Activated CD8-positive, alpha-beta memory T cell treated with anti-CD3 and anti-CD28 coated beads for 48 hours (primary cell): Measurements from ENCODE around the gene CACNA1D.

Experiments used
- DNase-seq, 3 experiments: peaks; one replicate each; pipeline ENCODE4 v3.0.0-alpha.2; 2020; ENCODE audit warnings: low read depth in 2 of 3, low spot score in 2 of 3

Gene CACNA1D

DNA sequence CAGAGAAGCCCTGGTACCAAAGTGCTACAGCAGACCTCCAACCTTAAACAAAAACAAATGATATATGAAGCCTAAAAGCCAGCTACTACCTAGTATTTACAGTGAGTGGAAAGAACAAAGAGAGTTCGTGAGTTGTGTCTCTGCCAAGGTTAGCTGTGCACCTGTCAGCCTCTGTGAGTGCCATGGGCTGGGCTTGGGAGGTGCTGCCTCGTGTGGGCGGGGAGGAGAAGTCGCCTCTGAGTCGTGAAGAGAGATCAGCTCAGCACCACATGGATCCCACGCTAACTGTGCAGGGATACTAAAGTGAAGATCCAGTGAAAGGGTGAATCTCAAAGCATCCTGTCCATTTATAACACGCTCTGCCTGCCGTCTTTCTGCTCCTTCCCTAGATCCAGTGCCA, 249.9 kb downstream of the CACNA1D start:
- no peak for DNase-seq

DNA sequence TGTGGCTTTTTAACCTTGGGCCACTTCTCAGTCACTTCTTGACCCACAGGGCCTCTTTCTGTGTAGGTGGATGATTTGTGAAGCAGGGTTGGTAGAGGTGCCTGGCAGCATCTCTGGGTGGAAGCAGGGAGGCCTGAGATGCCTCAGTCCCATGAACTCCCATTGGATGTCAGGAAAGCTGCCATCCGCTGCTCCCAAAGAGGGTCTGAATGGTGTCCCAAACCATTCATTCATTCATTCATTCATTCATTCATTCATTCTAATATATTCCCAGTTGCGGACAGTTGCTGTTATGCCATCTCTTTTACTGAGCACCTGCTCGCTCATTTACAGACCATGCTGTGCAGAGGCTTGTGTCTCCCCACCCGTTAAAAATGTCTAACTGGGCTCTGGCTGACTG, 253.1 kb downstream of the CACNA1D start:
- no peak for DNase-seq

GRCh38 chr3:53748512-53749271, 254.3 kb downstream of the CACNA1D start:
- no peak for DNase-seq

GRCh38 chr3:53749448-53749847, 255.0 kb downstream of the CACNA1D start:
- no peak for DNase-seq

DNA sequence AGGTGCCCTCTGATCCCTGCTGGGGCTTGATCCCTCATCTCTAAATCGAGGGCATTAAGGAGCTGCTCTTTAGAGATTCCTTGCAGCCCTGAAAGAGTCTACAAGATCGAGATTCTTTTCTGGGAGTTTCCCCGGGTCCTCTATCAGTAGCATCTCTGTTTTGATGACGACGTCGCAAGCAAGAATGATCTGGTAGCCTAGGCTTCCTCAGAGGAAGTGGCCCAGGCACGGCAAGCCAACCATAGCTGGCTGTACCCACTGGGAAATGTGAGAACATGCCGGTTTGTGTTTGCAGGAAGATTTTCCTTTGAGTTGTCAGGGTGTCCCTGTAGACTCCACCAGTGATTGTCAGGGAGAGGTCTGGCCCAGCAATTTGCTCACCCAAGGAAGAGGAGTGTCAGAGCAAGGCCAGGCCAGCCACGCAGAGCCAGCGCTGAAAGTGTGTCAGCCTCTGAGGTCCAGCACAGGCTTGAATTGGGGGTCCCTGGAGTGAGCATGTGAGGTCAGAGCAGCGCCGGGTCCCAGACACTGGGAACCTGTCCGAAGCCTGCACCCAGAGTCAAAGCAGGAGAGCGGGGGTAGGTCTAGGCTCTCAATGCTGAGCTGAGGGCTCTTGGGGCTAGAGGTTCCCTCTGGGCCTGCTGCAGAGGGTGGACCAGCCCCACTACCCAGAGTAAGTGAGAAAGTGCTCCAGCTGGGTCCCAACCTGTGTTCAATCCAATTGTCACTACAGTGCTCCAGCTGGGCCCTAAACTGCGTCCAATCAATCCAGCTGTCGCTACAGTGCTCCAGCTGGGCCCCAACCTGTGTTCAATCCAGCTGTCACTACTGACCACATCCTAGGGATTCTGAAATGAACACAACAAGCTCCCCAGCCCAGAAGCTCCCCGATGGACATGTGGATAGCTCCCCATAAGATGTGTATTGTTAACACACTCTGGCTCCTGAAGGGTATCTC, 256.1 kb downstream of the CACNA1D start:
- DNase-seq = no peak

DNA sequence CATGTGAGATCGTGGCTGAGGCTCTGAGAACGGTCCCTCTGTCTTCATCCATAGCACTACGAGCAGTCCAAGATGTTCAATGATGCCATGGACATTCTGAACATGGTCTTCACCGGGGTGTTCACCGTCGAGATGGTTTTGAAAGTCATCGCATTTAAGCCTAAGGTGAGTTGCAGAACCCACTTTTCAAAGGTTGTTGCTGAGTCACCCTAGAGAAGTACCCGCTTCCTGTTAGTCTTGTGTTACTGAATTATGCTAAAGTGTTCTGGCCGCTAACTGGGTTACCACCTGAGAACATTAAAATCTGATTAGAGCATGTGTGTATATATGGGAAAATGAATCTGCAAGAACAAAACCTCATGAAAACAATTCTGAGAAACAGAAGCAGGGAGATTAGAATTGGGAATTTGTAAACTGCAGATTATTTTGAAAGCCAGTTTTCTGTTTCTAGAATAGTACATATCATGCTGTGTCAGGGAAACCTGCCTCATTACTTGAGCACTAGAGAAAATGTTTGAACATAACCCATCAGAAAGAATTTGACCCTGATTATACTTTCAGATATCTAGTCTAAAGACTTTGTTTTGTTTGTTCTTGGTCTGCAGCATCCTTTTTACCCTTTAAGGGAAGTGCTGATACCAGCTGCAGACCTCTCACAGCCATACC, 259.2 kb downstream of the CACNA1D start:
- no peak for DNase-seq

- no peak for DNase-seq
Measured at GRCh38 chr3:53754325-53754724, 259.9 kb downstream of the CACNA1D start.

DNA sequence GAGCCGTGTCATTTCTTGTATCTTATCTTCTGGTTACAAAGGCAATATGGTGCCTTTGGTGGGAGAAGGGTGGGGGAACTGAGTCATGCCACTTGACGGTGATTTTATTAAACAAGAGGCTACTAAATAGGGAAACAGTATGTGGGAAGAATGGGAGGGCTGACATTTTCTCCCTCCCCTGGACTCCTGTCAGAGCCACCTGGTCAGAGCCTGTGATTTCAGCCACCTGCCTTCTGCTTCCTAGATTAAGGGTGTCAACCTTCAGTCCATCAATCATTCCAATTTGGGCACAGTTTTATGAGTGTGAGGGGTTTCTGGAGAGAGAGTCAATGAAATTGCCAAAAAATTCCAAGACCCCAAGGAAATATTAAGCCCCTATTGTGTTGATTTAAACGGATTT, 264.4 kb downstream of the CACNA1D start:
- no peak for DNase-seq

DNA sequence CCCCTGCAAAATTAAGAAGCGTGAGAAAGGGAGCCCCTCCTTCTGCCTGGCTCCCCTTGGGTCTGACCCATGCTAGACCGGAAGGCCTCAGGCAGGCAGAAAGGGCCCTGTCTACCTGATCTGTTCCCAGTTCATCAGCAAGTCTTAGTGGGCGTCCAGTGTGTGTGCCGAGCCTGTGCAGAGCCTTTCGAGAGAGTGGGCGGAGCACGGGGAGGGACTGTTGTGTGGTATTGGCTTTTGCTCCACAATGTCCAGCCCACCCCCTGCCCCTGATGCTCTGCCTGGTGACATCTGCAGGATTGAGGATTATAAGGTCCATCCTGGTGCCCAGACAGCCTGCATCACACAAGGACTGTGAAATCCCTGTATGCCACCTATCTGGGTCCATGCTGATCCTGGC, 268.9 kb downstream of the CACNA1D start:
- no peak for DNase-seq

GRCh38 chr3:53764026-53764775, 269.8 kb downstream of the CACNA1D start:
- no peak for DNase-seq

- DNase-seq = no peak
Measured at GRCh38 chr3:53765753-53766152, 271.3 kb downstream of the CACNA1D start.

GRCh38 chr3:53766706-53767105, 272.3 kb downstream of the CACNA1D start:
- no peak for DNase-seq

DNA sequence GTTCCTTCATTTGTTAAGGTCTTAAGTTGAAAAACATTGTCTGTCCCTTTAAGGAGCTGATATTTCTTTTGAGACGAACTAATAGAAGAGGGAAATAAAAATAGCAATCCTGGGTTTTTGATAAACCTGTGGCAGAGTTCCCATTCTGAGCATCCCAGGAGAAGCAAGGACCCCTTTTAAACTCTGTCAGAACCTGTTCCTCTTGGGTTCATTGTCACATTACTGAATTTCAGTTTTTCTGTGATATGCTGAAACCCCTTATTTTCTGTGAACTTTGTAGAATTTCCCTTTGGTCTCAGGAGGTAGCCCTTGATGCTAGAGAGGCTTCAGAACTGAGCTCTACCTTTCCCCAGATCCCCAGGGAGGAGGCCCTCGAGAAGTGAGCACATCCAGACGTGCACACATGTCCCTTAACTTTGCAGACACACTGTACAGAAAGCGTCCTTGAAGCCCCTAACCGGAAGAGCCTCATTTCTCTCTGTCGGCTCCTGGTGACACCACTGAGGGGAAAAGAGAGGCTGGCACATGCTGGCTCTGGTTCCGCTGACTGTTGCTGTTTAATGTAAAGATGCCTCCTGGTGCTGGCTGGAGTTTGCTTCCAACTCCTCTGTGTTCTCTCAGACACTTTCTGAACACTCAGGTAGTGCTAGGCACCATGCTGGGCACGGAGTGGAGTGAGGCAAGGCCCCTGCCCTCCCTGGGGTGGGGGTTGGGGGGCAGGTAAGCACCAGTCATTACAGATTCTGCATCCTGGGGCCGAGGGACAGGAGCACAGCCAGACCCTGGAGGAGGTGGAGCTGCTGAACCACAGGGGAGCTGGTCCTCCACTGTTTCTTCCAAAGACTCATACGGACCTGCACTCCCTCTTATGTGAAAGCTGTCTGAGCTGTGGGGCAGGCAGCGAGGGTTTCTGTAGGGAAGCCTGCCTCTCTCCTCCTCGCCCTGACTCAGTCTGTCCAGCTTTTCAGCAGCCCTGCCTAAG, 274.4 kb downstream of the CACNA1D start:
- DNase-seq = no peak

GRCh38 chr3:53772562-53772961, 278.2 kb downstream of the CACNA1D start:
- no peak for DNase-seq

- no peak for DNase-seq
Measured at GRCh38 chr3:53773021-53773436, 278.6 kb downstream of the CACNA1D start.

- DNase-seq = no peak
Measured at GRCh38 chr3:53773611-53774368, 279.4 kb downstream of the CACNA1D start.

DNA sequence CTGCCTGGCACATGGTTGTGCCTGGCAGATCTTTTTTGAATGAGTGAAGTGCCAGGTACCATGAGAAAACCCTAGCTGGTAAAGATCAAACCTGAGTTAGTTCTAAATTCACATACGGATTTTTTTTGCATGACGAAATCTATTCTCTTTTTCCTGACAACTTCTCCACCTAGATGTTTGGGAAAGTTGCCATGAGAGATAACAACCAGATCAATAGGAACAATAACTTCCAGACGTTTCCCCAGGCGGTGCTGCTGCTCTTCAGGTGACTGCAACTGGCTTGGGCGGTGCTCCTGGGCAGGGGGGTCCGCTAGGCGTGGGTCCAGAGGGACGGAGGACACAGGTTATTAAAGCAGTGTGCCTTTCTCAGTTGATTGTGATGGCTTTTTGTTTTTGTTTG, 280.0 kb downstream of the CACNA1D start:
- no peak for DNase-seq

DNA sequence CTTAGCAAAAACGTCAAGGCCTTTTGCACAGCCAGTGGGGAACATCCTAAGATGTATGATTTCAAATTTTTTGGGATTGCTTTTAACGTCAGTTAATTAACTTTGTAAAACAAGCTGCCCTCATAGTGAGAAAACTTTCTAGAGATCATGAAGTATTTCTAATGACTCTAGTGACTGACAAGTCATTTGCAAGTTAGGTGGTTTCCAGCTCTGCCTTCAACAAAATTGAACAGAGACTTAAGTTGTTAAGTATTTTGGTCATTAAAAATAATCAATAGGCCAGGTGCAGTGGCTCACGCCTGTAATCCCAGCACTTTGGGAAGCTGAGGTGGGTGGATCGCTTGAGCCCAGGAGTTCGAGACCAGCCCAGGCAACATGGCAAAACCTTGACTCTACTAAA, 280.6 kb downstream of the CACNA1D start:
- no peak for DNase-seq

GRCh38 chr3:53775834-53776251, 281.4 kb downstream of the CACNA1D start:
- no peak for DNase-seq
